ENCODE results near the gene ERC2. TPM values are rescaled to one million over a fixed set of nuclear protein-coding genes. Genes with fewer than 3 reads are reported as not detected.

ERC2 gene
- total and polyA plus RNA-seq, 2 donors (not counting 1 experiment from before 2014, with no cell fraction given): 0.14 to 0.17 TPM

DNA sequence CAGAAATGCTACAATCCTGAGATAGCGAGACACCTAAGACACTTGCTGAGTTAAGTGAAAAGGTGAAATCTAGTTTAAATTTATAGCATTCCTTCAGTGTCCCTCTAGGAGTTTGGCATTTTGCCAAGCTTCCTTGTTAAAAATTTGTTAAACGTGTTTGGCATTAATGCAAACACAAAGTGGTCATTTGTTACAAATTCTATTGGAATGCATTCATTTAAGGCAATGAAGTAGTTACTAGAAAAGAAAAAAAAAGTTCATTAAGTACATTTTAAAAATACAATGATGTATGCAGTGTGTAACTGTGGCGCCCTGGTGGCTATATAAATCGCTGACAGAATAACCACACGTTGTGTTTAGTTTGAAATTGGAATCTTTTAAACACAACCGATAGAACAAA, 949.8 kb downstream of the ERC2 start:
- H3K27ac ChIP-seq (ENCODE audit: insufficient read depth, low read length): no peak overlapping the region

DNA sequence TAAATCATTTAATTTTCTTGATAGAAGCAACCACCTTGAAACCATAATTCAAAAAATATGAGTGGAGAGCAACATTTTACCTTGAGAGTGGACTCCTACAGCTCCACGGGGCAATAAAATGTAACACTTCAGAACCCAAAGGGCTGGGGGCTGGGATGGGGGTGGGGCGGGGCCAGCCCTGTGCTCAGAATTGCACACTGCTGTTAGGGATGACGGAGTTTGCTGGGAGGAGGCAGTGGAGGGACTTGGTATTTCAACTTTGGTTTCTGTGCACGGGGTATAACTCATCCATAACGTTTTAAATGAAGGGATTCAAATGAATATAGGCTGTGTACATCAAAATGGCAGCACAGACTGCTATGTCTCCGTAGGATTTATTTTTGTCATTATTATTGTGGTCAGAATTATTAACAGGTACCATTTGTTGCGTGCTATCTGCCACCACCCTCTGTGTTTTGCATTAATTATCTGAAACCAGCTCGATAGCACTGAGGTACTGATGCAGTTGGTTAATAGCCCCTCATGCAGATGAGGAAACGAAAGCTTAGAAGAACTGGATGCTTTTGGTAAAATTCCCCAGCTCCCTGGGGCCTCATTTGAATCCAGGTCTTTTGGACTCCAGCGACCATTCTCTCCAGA, 951.8 kb downstream of the ERC2 start:
- Histone ChIP-seq H2AFZ (ENCODE audit: low read length) (no peak overlapping the region), H3K36me3 (ENCODE audit: control insufficient read depth, insufficient read depth, low read length) (no peaks in the 10 kb centered on the region), H3K27me3 (ENCODE audit: control insufficient read depth, insufficient read depth, low read length) (no peaks in the 10 kb centered on the region), H4K20me1 (ENCODE audit: control insufficient read depth, extremely low read depth, insufficient read depth, low read length) (no peaks in the 10 kb centered on the region), H3K79me2 (ENCODE audit: control insufficient read depth, insufficient read depth, low read length) (no peaks in the 10 kb centered on the region), H3K4me1 (ENCODE audit: control insufficient read depth, extremely low read depth, insufficient read depth, low read length) (peaks cover 10% of the 10 kb centered on the region), H3K4me2 (ENCODE audit: extremely low read depth, insufficient read depth, low read length) (no peak overlapping the region), H3K4me3 (replicated peaks in 1 of 4; ENCODE audit: control extremely low read depth in 1 of 4, insufficient read depth in 1 of 4, low read depth in 3 of 4, low read length in 4 of 4) (no peak overlapping the region), H3K9ac (ENCODE audit: insufficient read depth, low read length) (no peak overlapping the region), H3K9me3 (ENCODE audit: control insufficient read depth, insufficient read depth, low read depth, low read length) (no peaks in the 10 kb centered on the region), H3K27ac (ENCODE audit: insufficient read depth, low read length) (no peak overlapping the region)
- TF ChIP-seq, protein P1, sequence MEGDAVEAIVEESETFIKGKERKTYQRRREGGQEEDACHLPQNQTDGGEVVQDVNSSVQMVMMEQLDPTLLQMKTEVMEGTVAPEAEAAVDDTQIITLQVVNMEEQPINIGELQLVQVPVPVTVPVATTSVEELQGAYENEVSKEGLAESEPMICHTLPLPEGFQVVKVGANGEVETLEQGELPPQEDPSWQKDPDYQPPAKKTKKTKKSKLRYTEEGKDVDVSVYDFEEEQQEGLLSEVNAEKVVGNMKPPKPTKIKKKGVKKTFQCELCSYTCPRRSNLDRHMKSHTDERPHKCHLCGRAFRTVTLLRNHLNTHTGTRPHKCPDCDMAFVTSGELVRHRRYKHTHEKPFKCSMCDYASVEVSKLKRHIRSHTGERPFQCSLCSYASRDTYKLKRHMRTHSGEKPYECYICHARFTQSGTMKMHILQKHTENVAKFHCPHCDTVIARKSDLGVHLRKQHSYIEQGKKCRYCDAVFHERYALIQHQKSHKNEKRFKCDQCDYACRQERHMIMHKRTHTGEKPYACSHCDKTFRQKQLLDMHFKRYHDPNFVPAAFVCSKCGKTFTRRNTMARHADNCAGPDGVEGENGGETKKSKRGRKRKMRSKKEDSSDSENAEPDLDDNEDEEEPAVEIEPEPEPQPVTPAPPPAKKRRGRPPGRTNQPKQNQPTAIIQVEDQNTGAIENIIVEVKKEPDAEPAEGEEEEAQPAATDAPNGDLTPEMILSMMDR (conservative IDR thresholded peaks at IDR 0.05 in 1 of 2, IDR thresholded peaks at IDR 0.05 in 1 of 2; ENCODE audit: low read depth in 1 of 2, low read length in 2 of 2): no peak
- TF ChIP-seq EZH2 (IDR thresholded peaks at IDR 0.05; ENCODE audit: low read length, missing control alignments): no peak
- no peak for DNase-seq (ENCODE audit: low read depth in 2 of 2)

More for the DNA sequence above, 949.8 kb downstream of the ERC2 start:
- Histone ChIP-seq H3K36me3 (ENCODE audit: control insufficient read depth, insufficient read depth, low read length) (no peaks in the 10 kb centered on the region), H3K4me1 (ENCODE audit: control insufficient read depth, extremely low read depth, insufficient read depth, low read length) (no peaks in the 10 kb centered on the region), H3K9ac (ENCODE audit: insufficient read depth, low read length) (no peak overlapping the region), H2AFZ (ENCODE audit: low read length) (no peak overlapping the region), H3K4me2 (ENCODE audit: extremely low read depth, insufficient read depth, low read length) (no peak overlapping the region), H3K27me3 (ENCODE audit: control insufficient read depth, insufficient read depth, low read length) (no peaks in the 10 kb centered on the region), H4K20me1 (ENCODE audit: control insufficient read depth, extremely low read depth, insufficient read depth, low read length) (no peaks in the 10 kb centered on the region), H3K9me3 (ENCODE audit: control insufficient read depth, insufficient read depth, low read depth, low read length) (no peaks in the 10 kb centered on the region), H3K4me3 (replicated peaks in 1 of 4; ENCODE audit: control extremely low read depth in 1 of 4, insufficient read depth in 1 of 4, low read depth in 3 of 4, low read length in 4 of 4) (no peak overlapping the region), H3K79me2 (ENCODE audit: control insufficient read depth, insufficient read depth, low read length) (no peaks in the 10 kb centered on the region)
- no peak for TF ChIP-seq EZH2 (IDR thresholded peaks at IDR 0.05; ENCODE audit: low read length, missing control alignments)
- TF ChIP-seq, protein P1 (conservative IDR thresholded peaks at IDR 0.05 in 1 of 2, IDR thresholded peaks at IDR 0.05 in 1 of 2; ENCODE audit: low read depth in 1 of 2, low read length in 2 of 2): no peak
- DNase-seq (ENCODE audit: low read depth in 2 of 2): peak; percentile 9 to 69

DNA sequence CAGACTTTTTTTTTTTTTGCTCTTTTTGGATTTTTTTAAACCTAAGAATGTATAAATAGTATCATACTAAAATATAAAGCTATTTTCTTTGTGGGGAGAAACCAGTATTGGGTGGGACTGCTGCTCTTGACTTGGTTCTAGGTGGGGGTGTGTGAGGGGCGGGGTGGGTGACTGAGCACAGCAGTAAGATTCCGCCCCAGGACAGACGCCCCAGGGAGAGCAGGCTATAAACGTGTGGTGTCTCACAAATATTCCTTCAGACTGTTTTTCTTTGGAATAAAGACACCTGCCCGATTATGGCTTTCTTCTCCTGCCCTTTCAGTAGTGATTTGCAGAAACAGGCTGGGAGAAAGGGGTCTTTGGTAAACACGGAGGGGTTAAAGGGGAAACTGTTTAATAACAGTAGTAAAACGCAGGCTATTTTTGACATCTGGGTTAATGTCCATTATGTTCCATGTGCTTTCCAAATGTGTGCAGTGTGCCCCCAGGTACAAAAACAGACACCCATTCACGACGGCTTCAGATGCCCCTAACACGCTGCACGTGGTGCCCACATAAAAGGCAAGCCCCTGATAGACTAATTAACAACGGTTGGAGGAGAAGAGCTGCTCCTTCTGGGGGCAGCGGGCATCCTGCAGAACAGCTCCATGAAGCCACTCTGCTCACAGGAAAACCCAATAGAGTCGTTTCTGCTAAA, 952.6 kb downstream of the ERC2 start:
- H3K27ac ChIP-seq (ENCODE audit: insufficient read depth, low read length): no peak overlapping the region
- no peaks in the 10 kb centered on the region for H4K20me1 ChIP-seq (ENCODE audit: control insufficient read depth, extremely low read depth, insufficient read depth, low read length)
- H3K4me2 ChIP-seq (ENCODE audit: extremely low read depth, insufficient read depth, low read length): no peak overlapping the region
- DNase-seq (ENCODE audit: low read depth in 2 of 2): no peak
- H3K9ac ChIP-seq (ENCODE audit: insufficient read depth, low read length): no peak overlapping the region
- H3K4me3 ChIP-seq (replicated peaks in 1 of 4; ENCODE audit: control extremely low read depth in 1 of 4, insufficient read depth in 1 of 4, low read depth in 3 of 4, low read length in 4 of 4): no peak overlapping the region
- H2AFZ ChIP-seq (ENCODE audit: low read length): no peak overlapping the region
- peaks cover 10% of the 10 kb centered on the region for H3K4me1 ChIP-seq (ENCODE audit: control insufficient read depth, extremely low read depth, insufficient read depth, low read length)
- H3K79me2 ChIP-seq (ENCODE audit: control insufficient read depth, insufficient read depth, low read length): no peaks in the 10 kb centered on the region
- H3K36me3 ChIP-seq (ENCODE audit: control insufficient read depth, insufficient read depth, low read length): no peaks in the 10 kb centered on the region
- H3K27me3 ChIP-seq (ENCODE audit: control insufficient read depth, insufficient read depth, low read length): no peaks in the 10 kb centered on the region
- H3K9me3 ChIP-seq (ENCODE audit: control insufficient read depth, insufficient read depth, low read depth, low read length): no peaks in the 10 kb centered on the region
- TF ChIP-seq, protein P1 (conservative IDR thresholded peaks at IDR 0.05 in 1 of 2, IDR thresholded peaks at IDR 0.05 in 1 of 2; ENCODE audit: low read depth in 1 of 2, low read length in 2 of 2): no peak
- TF ChIP-seq EZH2 (IDR thresholded peaks at IDR 0.05; ENCODE audit: low read length, missing control alignments): no peak

Data from fibroblast of lung (primary cell).